ENCODE measurements around the gene MAVS.
A peak's percentile ranks its signal among the peaks of the same experiment; 100 is the strongest.
"Not testable (repeated sequence)": the region's sequence is repeated elsewhere in the genome, so short reads cannot be mapped to it uniquely, and the experiment has no call there.

MAVS gene

GRCh38 chr20:3885715-3886114, 39.1 kb downstream of the MAVS start:
- DNase-seq (ENCODE audit: low read depth in 3 of 3), result no peak

GRCh38 chr20:3887876-3888620, 41.4 kb downstream of the MAVS start:
- no peak for DNase-seq (ENCODE audit: low read depth in 3 of 3)

DNA sequence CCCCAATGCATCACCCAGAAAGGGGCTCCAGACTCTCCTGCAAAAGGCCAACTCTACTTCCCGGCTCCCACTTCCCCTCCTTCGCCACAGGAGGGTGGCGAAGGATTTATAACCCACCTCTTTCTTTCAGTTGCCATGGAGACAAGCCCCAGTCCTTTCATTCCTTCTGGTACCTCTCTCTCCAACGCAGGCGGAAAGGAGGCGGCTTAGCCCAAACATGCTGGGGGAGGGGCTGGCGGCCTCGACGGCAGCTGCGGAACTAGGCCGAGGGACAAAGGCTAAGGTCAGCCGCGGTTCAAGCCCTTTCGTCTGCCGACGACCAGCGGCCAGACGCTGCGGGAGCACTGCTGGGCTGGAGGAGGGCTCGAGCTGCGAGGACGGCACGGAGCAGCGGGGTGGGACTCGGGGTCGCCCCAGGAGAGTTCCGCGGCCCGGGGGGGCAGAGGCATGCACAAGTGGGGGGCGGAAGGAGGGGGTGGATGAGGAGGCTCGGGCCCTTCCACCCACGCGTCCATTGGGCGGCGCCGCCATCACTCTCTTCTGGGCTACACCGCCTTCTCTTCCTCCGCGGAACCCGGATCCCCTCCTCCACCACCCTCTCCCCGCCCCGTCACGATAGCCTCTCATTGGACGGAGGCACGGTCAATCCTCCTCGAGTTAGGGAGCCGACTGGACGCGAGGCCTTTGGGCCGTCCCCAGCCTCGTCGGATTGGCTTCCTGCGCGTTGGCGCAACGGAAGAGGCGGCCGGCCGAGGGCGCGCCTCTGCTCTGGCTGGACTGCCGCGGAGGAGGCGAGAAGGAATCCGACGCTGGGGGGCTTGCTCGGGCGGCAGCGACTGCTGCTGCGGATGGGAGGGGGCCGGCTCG, 42.2 kb downstream of the MAVS start, which contains the start of gene PANK2:
TSS of gene PANK2 (plus strand) at position 766 of the 867 bp plus-strand sequence.
- peak; percentile 92 to 98 (median 94) for DNase-seq (ENCODE audit: low read depth in 3 of 3)

GRCh38 chr20:3889489-3890397, 43.1 kb downstream of the MAVS start:
- DNase-seq (ENCODE audit: low read depth in 3 of 3), result peak in 1 of 3 experiments; percentile 50

GRCh38 chr20:3890398-3890751, 43.7 kb downstream of the MAVS start:
- no peak for DNase-seq (ENCODE audit: low read depth in 3 of 3)

DNA sequence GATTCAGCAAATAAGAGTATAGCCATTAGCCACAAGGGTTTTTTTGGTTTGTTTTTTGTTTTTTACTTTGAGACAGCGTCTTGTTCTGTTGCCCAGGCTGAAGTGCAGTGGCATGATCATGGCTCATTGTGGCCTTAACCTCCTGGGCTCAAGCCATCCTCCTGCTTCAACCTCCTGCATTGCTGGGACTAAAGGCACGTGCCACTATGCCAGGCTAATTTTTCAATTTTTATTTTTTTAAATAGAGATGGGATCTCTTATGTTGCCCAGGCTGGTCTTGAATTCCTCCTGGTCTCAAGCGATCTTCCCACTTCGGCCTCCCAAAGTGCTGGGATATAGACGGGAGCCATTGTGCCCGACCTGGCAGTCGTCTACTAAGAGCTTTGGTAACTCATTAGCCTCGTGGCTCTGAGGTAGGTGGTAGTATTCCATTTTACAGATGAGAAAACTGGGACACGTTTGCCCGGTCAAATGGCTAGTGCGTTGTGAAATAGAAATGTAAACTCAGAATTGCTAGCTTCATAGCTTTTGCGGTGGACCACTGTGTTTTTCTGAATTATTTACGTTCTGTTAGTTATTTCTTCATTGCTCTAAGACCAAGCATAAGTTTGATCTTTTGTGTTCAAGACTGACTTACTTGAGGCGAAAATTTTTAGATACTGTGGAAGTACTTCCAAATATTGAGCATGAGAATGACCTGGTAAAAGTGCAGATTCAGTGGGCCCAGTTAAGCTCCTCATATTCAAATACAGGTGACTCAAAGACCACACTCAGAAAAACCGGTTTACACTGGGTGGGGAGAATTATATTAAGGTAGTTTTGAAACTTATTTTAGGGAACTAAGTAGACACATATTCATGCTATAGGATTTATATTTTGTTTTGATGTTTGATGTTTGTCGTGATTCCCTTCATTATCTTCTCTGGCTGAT, 44.6 kb downstream of the MAVS start:
- no peak for DNase-seq (ENCODE audit: low read depth in 3 of 3)

GRCh38 chr20:3894796-3895195, 48.2 kb downstream of the MAVS start:
- no peak for DNase-seq (ENCODE audit: low read depth in 3 of 3)

GRCh38 chr20:3896302-3896701, 49.7 kb downstream of the MAVS start:
- DNase-seq (ENCODE audit: low read depth in 3 of 3), result no peak

- no peak for DNase-seq (ENCODE audit: low read depth in 3 of 3)
Observed at GRCh38 chr20:3896853-3897583, 50.4 kb downstream of the MAVS start.

GRCh38 chr20:3898181-3898580, 51.5 kb downstream of the MAVS start:
- not testable (repeated sequence) for DNase-seq (ENCODE audit: low read depth in 3 of 3)

GRCh38 chr20:3898639-3899038, 52.0 kb downstream of the MAVS start:
- no peak for DNase-seq (ENCODE audit: low read depth in 3 of 3)

DNA sequence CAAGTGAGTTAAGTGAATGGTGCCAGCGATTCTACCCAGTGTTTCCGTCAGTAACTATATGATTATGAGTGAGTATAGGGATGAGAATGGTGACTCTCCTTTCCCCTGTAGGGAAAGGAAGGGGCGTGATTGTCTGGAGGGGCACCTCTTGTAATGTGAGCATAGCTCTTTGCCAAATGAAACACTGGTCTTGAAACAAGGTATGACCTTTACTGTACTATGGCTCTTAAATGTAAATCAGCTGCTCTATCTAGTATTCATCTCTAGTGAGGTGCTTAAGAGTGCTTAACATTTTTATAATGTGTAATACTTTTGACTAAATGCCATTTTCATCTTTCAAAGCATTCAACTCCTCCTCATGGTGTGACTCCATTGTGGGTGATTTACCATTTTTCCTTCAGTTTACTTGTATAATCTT, 53.6 kb downstream of the MAVS start:
- DNase-seq (ENCODE audit: low read depth in 3 of 3), result no peak

GRCh38 chr20:3901028-3901705, 54.5 kb downstream of the MAVS start:
- no peak for DNase-seq (ENCODE audit: low read depth in 3 of 3)

- no peak for DNase-seq (ENCODE audit: low read depth in 3 of 3)
Observed at GRCh38 chr20:3901706-3902440, 55.2 kb downstream of the MAVS start.

GRCh38 chr20:3902446-3902845, 55.8 kb downstream of the MAVS start:
- DNase-seq (ENCODE audit: low read depth in 3 of 3), result no peak

DNA sequence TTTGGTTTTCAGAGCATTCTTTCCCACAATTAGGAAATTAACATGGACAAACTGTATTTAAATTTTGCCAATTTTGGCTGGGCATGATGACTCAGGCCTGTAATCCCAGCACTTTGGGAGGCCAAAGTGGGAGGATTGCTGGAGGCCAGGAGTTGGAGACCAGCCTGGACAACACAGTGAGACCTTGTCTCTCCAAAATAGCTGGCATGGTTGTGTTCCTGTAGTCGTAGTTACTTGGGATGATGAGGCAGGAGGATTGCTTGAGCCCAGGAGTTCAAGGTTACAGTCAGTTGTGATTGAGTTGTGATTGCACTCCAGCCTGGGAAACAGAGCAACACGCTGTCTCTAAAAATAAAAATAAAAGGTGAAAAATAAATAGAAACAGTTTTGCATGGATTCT, 57.6 kb downstream of the MAVS start:
- DNase-seq (ENCODE audit: low read depth in 3 of 3), result no peak

GRCh38 chr20:3904857-3905256, 58.2 kb downstream of the MAVS start:
- no peak for DNase-seq (ENCODE audit: low read depth in 3 of 3)

Data from stimulated activated CD4-positive, alpha-beta T cell treated with anti-CD3 and anti-CD28 coated beads, TNF-alpha, amount 100 ng/mL, for 24 hours (primary cell).